ENCODE results near the gene PNKD.

PNKD gene

DNA sequence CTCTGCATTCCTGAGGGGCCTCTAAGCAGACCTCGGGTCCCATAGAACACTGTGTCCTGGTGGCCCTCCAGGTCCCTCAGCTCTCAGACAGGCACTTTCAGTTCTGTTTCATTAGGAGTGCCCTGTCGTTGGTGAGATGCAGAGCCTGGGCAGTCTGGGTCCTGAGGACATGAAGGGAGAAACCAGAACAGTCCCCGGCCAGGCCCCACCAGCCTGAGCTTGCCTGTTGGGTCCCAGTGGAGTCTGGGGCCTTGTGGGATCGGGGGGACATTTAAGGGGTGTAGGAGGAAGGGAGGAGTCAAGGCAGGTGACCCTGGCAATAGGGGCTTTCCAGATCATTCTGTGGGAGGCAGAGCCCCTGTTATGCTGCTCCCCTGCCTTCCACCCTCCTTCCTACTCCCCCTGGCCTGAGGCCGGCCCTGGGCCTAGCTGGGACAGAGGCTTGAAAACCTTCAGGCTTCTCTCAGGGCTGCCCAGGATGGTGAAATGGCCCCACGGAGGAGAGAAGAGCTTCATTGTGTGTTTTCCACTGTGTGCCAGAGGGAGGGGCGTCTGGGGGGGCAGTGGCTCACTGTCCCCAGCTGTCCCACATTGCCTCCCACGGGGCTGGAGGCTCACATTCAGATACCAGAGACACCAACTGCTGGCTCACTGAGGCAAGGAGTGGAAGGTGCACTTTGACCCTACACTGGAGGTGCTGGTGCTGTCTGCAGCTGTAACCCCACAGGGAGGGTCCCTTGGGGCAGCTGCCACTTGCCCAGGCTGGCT, 59.7 kb downstream of the PNKD start:
- Histone ChIP-seq H3K14ac (ENCODE audit: low read length) (no peak overlapping the region), H2BK120ac (ENCODE audit: low read depth, low read length) (no peak overlapping the region), H2BK15ac (ENCODE audit: low read length) (peak overlapping the region; percentile 39), H3K4me3 (ENCODE audit: low read length in 2 of 2) (no peak overlapping the region), H3K79me1 (ENCODE audit: low read depth, low read length) (no peaks in the 10 kb centered on the region), H3K9me3 (replicated peaks in 1 of 2; ENCODE audit: control insufficient read depth in 2 of 2, insufficient read depth in 1 of 2, low read depth in 1 of 2, low read length in 2 of 2) (no peaks in the 10 kb centered on the region), H2AK5ac (ENCODE audit: low read depth, low read length) (peak overlapping the region; percentile 85), H3K23ac (ENCODE audit: low read depth, low read length, poor library complexity) (no peak overlapping the region), H3K9ac (ENCODE audit: low read depth, low read length, poor library complexity) (no peak overlapping the region), H3K18ac (ENCODE audit: low read length) (no peak overlapping the region), H3K4ac (ENCODE audit: low read length) (no peak overlapping the region), H3K27ac (replicated peaks; ENCODE audit: low read length) (no peak overlapping the region), H3K36me3 (replicated peaks in 1 of 2; ENCODE audit: control insufficient read depth in 2 of 2, insufficient read depth in 2 of 2, low read length in 2 of 2) (no peaks in the 10 kb centered on the region), H4K8ac (ENCODE audit: low read depth, low read length) (no peak overlapping the region), H3K4me1 (ENCODE audit: control insufficient read depth in 2 of 2, insufficient read depth in 1 of 2, low read depth in 1 of 2, low read length in 2 of 2) (peaks cover 0 to 25% of the 10 kb centered on the region in 2 donors), H3K4me2 (ENCODE audit: insufficient read depth, low read length, poor library complexity, severe bottlenecking) (no peak overlapping the region), H2BK5ac (ENCODE audit: low read length) (peak overlapping the region; percentile 16), H2AFZ (ENCODE audit: low read length) (no peak overlapping the region), H2BK12ac (ENCODE audit: low read length) (peak overlapping the region; percentile 1), H4K91ac (ENCODE audit: low read depth, low read length, poor library complexity) (no peak overlapping the region), H3K27me3 (ENCODE audit: control insufficient read depth in 3 of 3, insufficient read depth in 3 of 3, low read depth in 1 of 3, low read length in 3 of 3) (peaks cover 0 to 71% (median 0%) of the 10 kb centered on the region in 3 experiments)
- no CpG with 5 or more reads among the region's 8 CpGs for WGBS, 2 donors (ENCODE audit: extremely low coverage in 2 of 2, insufficient read length in 2 of 2, insufficient replicate concordance in 1 of 2)
- DNase-seq (ENCODE audit: low spot score), result no peak

DNA sequence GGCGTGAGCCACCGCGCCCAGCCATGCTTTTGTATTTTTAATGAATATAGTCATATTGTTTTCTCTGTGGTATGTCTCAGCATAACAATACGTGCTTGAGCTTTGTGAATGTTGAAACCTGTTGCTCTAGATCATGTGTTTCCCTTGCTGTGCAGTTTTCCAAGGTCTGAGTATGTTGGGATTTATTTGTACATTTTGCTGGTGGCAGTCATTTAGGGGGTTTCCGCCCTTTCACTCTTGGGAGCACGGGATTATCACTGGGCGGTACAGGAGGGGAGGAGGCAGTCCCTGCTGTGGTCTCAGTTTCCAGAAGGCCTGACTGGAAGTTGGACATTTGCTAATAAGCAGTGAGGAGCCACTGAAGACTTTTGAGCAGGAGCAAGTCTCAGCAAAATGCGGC, 61.4 kb downstream of the PNKD start:
- no peak overlapping the region for H4K91ac ChIP-seq (ENCODE audit: low read depth, low read length, poor library complexity)
- no peak overlapping the region for H4K8ac ChIP-seq (ENCODE audit: low read depth, low read length)

DNA sequence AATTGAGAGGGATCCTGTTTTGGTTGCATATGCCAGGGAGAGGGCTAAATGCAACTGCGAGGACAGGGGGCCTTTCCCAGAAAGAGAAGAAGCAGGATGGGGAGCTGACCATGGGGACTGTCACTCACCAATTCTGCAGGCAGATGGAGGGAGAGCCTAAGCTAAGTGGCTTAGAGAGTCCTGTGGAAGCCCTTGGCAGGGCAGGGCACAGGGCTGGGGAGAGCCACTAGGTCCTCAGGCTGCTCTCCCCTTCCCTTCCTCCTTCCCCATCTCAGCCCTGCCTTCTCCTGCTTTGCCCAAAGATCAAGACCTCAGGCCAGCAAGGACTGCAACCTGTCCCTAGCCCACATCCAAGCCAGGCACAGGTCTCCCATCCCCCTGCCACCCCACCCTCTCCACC, 62.0 kb downstream of the PNKD start:
- WGBS, 2 donors (ENCODE audit: extremely low coverage in 2 of 2, insufficient read length in 2 of 2, insufficient replicate concordance in 1 of 2), result no CpG with 5 or more reads among the region's 1 CpG
- H3K27ac ChIP-seq (replicated peaks; ENCODE audit: low read length), result peak overlapping the region; percentile 27
- no peak overlapping the region for H2BK5ac ChIP-seq (ENCODE audit: low read length)
- no peak overlapping the region for H4K8ac ChIP-seq (ENCODE audit: low read depth, low read length)
- H2AFZ ChIP-seq (ENCODE audit: low read length), result no peak overlapping the region
- DNase-seq (ENCODE audit: low spot score), result no peak
- H3K4ac ChIP-seq (ENCODE audit: low read length), result no peak overlapping the region
- peaks cover 0 to 51% (median 0%) of the 10 kb centered on the region in 3 experiments for H3K27me3 ChIP-seq (ENCODE audit: control insufficient read depth in 3 of 3, insufficient read depth in 3 of 3, low read depth in 1 of 3, low read length in 3 of 3)
- H3K4me3 ChIP-seq (ENCODE audit: low read length in 2 of 2), result no peak overlapping the region
- no peaks in the 10 kb centered on the region for H3K9me3 ChIP-seq (replicated peaks in 1 of 2; ENCODE audit: control insufficient read depth in 2 of 2, insufficient read depth in 1 of 2, low read depth in 1 of 2, low read length in 2 of 2)
- no peak overlapping the region for H2BK15ac ChIP-seq (ENCODE audit: low read length)
- no peak overlapping the region for H2BK120ac ChIP-seq (ENCODE audit: low read depth, low read length)
- no peaks in the 10 kb centered on the region for H3K79me1 ChIP-seq (ENCODE audit: low read depth, low read length)
- no peak overlapping the region for H2BK12ac ChIP-seq (ENCODE audit: low read length)
- no peak overlapping the region for H3K4me2 ChIP-seq (ENCODE audit: insufficient read depth, low read length, poor library complexity, severe bottlenecking)
- no peak overlapping the region for H3K14ac ChIP-seq (ENCODE audit: low read length)
- H4K91ac ChIP-seq (ENCODE audit: low read depth, low read length, poor library complexity), result no peak overlapping the region
- no peak overlapping the region for H3K23ac ChIP-seq (ENCODE audit: low read depth, low read length, poor library complexity)
- H3K18ac ChIP-seq (ENCODE audit: low read length), result peak overlapping the region; percentile 48
- H3K36me3 ChIP-seq (replicated peaks in 1 of 2; ENCODE audit: control insufficient read depth in 2 of 2, insufficient read depth in 2 of 2, low read length in 2 of 2), result no peaks in the 10 kb centered on the region
- H2AK5ac ChIP-seq (ENCODE audit: low read depth, low read length), result no peak overlapping the region
- no peak overlapping the region for H3K9ac ChIP-seq (ENCODE audit: low read depth, low read length, poor library complexity)
- peaks cover 0 to 11% of the 10 kb centered on the region in 2 donors for H3K4me1 ChIP-seq (ENCODE audit: control insufficient read depth in 2 of 2, insufficient read depth in 1 of 2, low read depth in 1 of 2, low read length in 2 of 2)

More for the DNA sequence above, 61.4 kb downstream of the PNKD start:
- no peak overlapping the region for H3K4me3 ChIP-seq (ENCODE audit: low read length in 2 of 2)
- H3K36me3 ChIP-seq (replicated peaks in 1 of 2; ENCODE audit: control insufficient read depth in 2 of 2, insufficient read depth in 2 of 2, low read length in 2 of 2), result no peaks in the 10 kb centered on the region
- H3K79me1 ChIP-seq (ENCODE audit: low read depth, low read length), result no peaks in the 10 kb centered on the region
- no peak overlapping the region for H2AK5ac ChIP-seq (ENCODE audit: low read depth, low read length)
- H3K18ac ChIP-seq (ENCODE audit: low read length), result peak overlapping the region; percentile 13
- no peak overlapping the region for H2BK15ac ChIP-seq (ENCODE audit: low read length)
- H3K23ac ChIP-seq (ENCODE audit: low read depth, low read length, poor library complexity), result no peak overlapping the region
- no peak overlapping the region for H2AFZ ChIP-seq (ENCODE audit: low read length)
- no peak overlapping the region for H3K14ac ChIP-seq (ENCODE audit: low read length)
- no peak overlapping the region for H2BK120ac ChIP-seq (ENCODE audit: low read depth, low read length)
- no peak overlapping the region for H3K4ac ChIP-seq (ENCODE audit: low read length)
- no peak for DNase-seq (ENCODE audit: low spot score)
- H2BK12ac ChIP-seq (ENCODE audit: low read length), result no peak overlapping the region
- WGBS, 2 donors (ENCODE audit: extremely low coverage in 2 of 2, insufficient read length in 2 of 2, insufficient replicate concordance in 1 of 2), result no CpG with 5 or more reads among the region's 8 CpGs
- H3K27me3 ChIP-seq (ENCODE audit: control insufficient read depth in 3 of 3, insufficient read depth in 3 of 3, low read depth in 1 of 3, low read length in 3 of 3), result peaks cover 0 to 56% (median 0%) of the 10 kb centered on the region in 3 experiments
- H2BK5ac ChIP-seq (ENCODE audit: low read length), result no peak overlapping the region
- H3K4me1 ChIP-seq (ENCODE audit: control insufficient read depth in 2 of 2, insufficient read depth in 1 of 2, low read depth in 1 of 2, low read length in 2 of 2), result peaks cover 0 to 15% of the 10 kb centered on the region in 2 donors
- H3K27ac ChIP-seq (replicated peaks; ENCODE audit: low read length), result no peak overlapping the region
- H3K4me2 ChIP-seq (ENCODE audit: insufficient read depth, low read length, poor library complexity, severe bottlenecking), result no peak overlapping the region
- no peaks in the 10 kb centered on the region for H3K9me3 ChIP-seq (replicated peaks in 1 of 2; ENCODE audit: control insufficient read depth in 2 of 2, insufficient read depth in 1 of 2, low read depth in 1 of 2, low read length in 2 of 2)
- H3K9ac ChIP-seq (ENCODE audit: low read depth, low read length, poor library complexity), result no peak overlapping the region

DNA sequence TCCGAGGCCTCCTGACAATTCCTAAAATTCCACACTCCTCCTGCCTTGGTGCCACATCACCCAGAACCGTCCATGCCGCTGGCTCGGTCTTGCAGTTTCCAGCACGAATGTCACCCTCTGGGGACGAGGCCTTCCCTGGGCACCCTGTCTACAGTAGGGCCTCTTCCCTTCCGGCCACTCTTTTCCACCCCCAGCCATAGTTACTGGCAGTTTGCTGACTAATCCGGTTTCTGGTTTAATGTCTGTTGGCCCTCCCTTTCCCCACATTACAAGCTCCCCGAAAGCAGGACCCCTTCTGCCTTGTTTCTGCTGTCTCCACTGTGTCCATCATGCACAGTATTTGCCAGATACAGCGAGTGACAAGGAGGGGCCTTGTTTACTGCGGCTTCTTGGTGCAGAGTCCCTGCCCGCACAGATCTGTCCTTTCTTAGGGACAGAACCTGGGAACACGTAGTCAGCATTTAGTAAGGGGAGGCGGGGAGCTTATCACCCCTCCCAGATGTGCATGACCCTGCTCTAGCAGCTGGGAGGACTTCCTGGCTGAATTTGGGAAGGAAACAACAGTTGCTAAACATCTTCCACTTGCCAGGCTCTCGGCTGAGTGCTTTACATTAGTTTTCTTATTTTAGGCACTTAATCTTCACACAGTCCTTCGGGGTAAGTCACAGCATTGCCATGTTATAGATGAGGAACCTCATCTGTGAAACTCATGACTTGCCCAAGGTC, 62.8 kb downstream of the PNKD start:
- H3K23ac ChIP-seq (ENCODE audit: low read depth, low read length, poor library complexity), result no peak overlapping the region
- peak overlapping the region; percentile 82 for H3K18ac ChIP-seq (ENCODE audit: low read length)
- H2AFZ ChIP-seq (ENCODE audit: low read length), result peak overlapping the region; percentile 12
- no peak overlapping the region for H3K4ac ChIP-seq (ENCODE audit: low read length)
- H3K27me3 ChIP-seq (ENCODE audit: control insufficient read depth in 3 of 3, insufficient read depth in 3 of 3, low read depth in 1 of 3, low read length in 3 of 3), result peaks cover 0 to 44% (median 0%) of the 10 kb centered on the region in 3 experiments
- peaks cover 0 to 8% of the 10 kb centered on the region in 2 donors for H3K4me1 ChIP-seq (ENCODE audit: control insufficient read depth in 2 of 2, insufficient read depth in 1 of 2, low read depth in 1 of 2, low read length in 2 of 2)
- no peak overlapping the region for H3K4me2 ChIP-seq (ENCODE audit: insufficient read depth, low read length, poor library complexity, severe bottlenecking)
- no peak overlapping the region for H4K91ac ChIP-seq (ENCODE audit: low read depth, low read length, poor library complexity)
- H4K8ac ChIP-seq (ENCODE audit: low read depth, low read length), result no peak overlapping the region
- no peak overlapping the region for H2BK5ac ChIP-seq (ENCODE audit: low read length)
- H2BK15ac ChIP-seq (ENCODE audit: low read length), result no peak overlapping the region
- peak overlapping the region; percentile 4 for H3K14ac ChIP-seq (ENCODE audit: low read length)
- DNase-seq (ENCODE audit: low spot score), result no peak
- no peak overlapping the region for H2BK120ac ChIP-seq (ENCODE audit: low read depth, low read length)
- H3K9ac ChIP-seq (ENCODE audit: low read depth, low read length, poor library complexity), result peak overlapping the region; percentile 15
- no peaks in the 10 kb centered on the region for H3K9me3 ChIP-seq (replicated peaks in 1 of 2; ENCODE audit: control insufficient read depth in 2 of 2, insufficient read depth in 1 of 2, low read depth in 1 of 2, low read length in 2 of 2)
- peaks cover 1% of the 10 kb centered on the region for H3K79me1 ChIP-seq (ENCODE audit: low read depth, low read length)
- no CpG with 5 or more reads among the region's 16 CpGs for WGBS, 2 donors (ENCODE audit: extremely low coverage in 2 of 2, insufficient read length in 2 of 2, insufficient replicate concordance in 1 of 2)
- H3K4me3 ChIP-seq (ENCODE audit: low read length in 2 of 2), result no peak overlapping the region
- peak overlapping the region; percentile 28 for H2BK12ac ChIP-seq (ENCODE audit: low read length)
- H3K36me3 ChIP-seq (replicated peaks in 1 of 2; ENCODE audit: control insufficient read depth in 2 of 2, insufficient read depth in 2 of 2, low read length in 2 of 2), result no peaks in the 10 kb centered on the region
- no peak overlapping the region for H2AK5ac ChIP-seq (ENCODE audit: low read depth, low read length)
- no peak overlapping the region for H3K27ac ChIP-seq (replicated peaks; ENCODE audit: low read length)

All from neuronal stem cell (in vitro differentiated cells).